Fibroblast of skin of left quadriceps (primary cell): ENCODE measurements around the gene GRB7.
"Not testable (repeated sequence)": the region's sequence is repeated elsewhere in the genome, so short reads cannot be mapped to it uniquely, and the experiment has no call there.

ENCODE experiments used
- DNase-seq, 2 experiments: peaks; one replicate each; pipeline ENCODE4 v3.0.0-alpha.2; 2013; ENCODE audit warnings: low read depth in 2 of 2

GRB7 gene

DNA sequence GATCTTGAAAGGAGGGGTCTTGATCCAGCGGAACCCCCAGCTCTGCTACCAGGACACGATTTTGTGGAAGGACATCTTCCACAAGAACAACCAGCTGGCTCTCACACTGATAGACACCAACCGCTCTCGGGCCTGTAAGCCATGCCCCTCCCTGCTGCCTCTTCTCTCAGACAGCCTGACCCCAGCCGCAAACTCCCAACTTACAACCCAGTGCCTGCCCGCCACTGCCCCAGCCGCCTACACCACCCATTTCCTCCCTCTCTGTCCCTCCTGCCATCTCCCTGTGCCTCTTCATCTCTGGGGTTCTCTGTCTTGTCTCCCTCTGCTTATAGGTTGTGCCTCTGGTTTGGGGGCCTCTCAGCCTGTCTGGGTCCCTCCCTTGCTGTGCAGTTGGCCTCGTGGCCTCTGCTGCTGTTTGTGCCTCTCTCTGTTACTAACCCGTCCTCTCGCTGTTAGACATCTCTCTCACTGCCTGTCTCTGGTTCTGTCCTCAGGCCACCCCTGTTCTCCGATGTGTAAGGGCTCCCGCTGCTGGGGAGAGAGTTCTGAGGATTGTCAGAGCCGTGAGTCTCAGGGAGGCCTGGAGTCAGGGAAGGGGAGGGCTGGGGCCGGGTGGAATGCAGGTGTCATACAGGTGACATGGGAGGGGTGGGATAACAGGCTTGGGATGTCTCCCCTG, 28.3 kb upstream of the GRB7 start:
- no peak for DNase-seq

DNA sequence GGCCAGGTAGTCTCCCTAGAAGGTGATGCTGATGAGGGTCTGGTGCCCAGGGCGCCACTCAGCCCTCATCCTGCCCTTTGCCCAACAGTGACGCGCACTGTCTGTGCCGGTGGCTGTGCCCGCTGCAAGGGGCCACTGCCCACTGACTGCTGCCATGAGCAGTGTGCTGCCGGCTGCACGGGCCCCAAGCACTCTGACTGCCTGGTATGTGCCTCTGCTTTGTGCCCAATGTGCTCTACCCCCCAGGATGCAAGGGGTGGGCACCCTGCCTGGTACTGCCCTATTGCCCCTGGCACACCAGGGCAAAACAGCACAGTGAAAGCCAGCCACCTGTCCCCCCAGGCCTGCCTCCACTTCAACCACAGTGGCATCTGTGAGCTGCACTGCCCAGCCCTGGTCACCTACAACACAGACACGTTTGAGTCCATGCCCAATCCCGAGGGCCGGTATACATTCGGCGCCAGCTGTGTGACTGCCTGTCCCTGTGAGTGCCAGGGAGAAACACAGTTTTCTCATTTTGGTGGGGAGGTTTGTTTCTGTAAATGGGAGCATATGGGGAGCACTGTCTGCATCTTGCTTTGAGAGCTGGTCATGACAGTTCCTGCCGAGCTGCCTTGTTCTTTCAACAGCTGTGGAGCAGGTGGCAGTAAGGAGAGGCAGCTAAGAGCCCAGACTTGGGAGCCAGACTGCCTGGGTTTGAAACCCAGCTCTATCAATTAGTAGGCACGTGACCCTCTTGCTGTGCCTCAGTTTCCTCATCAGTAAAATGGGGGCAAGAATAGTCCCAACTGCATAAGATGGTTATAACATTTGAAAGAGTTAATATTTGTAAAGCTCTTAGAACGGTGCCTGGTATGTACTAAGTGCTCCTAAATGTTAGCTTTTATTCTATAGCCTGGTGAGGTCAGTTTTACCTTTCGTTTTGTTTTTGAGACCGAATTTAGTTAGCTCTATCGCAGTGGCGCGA, 27.5 kb upstream of the GRB7 start:
- DNase-seq: no peak

DNA sequence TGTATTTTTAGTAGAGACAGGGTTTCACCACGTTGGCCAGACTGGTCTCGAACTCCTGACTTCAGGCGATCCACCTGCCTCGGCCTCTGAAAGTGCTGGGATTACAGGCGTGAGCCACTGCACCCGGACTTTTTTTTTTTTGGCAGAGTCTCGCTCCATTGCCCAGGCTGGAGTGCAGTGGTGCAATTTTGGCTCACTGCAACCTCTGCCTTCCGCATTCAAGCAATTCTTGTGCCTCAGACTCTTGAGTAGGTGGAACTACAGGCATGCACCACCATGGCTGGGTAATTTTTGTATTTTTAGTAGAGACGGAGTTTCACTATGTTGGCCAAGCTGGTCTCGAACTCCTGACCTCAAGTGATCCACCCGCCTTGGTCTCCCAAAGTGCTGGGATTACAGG, 26.7 kb upstream of the GRB7 start:
- DNase-seq: not testable (repeated sequence)

DNA sequence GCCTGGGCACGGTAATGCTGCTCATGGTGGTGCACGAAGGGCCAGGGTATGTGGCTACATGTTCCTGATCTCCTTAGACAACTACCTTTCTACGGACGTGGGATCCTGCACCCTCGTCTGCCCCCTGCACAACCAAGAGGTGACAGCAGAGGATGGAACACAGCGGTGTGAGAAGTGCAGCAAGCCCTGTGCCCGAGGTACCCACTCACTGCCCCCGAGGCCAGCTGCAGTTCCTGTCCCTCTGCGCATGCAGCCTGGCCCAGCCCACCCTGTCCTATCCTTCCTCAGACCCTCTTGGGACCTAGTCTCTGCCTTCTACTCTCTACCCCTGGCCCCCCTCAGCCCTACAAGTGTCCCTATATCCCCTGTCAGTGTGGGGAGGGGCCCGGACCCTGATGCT, 25.9 kb upstream of the GRB7 start:
- DNase-seq: no peak

DNA sequence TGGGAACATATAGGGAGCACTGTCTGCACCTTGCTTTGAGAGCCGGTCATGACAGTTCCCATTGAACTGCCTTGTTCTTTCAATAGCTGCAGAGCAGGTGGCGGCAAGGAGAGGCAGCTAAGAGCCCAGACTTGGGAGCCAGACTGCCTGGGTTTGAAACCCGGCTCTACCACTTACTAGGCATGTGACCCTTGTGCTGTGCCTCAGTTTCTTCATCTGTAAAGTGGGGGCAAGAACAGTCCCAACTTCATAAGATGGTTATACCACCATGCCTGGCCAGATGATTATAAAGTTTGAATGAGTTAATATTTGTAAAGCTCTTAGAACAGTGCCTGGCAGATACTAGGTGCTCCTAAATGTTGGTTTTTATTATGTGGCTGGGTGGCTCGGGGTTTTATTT, 23.5 kb upstream of the GRB7 start:
- no peak for DNase-seq

DNA sequence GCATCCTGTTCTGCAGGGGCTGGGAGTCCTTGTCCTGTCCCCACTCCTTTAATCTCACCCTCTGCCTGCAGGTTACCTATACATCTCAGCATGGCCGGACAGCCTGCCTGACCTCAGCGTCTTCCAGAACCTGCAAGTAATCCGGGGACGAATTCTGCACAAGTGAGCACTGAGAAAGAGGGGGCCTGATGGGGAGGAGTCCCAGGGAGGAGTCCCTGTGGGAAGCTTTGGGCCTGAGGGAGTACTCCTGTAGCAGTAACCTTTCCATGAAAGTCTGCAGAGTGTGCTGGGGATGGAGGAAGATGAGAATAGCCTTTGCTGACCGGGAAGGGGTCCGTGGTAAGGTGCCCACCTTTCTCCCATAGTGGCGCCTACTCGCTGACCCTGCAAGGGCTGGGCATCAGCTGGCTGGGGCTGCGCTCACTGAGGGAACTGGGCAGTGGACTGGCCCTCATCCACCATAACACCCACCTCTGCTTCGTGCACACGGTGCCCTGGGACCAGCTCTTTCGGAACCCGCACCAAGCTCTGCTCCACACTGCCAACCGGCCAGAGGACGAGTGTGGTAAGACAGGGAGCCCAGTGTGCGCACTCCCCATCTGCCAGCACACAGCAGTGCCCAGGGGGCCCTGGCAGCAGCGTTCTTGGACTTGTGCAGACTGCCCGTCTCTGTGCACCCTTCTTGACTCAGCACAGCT, 22.2 kb upstream of the GRB7 start:
- no peak for DNase-seq

DNA sequence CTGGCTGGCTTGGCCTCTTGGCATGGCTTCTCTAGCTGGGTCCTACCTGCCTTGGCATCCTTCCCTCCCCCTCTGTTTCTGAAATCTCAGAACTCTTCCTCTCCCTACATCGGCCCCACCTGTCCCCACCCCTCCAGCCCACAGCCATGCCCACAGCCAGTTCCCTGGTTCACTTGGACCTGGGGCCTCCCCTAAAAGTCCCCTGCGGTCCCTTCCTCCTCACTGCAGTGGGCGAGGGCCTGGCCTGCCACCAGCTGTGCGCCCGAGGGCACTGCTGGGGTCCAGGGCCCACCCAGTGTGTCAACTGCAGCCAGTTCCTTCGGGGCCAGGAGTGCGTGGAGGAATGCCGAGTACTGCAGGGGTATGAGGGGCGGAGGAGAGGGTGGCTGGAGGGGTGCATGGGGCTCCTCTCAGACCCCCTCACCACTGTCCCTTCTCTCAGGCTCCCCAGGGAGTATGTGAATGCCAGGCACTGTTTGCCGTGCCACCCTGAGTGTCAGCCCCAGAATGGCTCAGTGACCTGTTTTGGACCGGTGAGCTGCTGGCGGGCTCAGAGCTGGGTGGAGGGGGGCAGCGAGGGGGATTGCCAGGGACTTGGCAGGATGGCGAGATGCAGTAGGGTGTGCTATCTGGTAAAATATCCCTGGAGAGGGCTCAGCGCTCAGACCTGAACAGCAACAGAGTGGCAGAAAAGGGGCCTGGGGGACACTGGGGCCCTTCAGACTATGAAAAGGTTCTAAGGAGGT, 21.5 kb upstream of the GRB7 start:
- no peak for DNase-seq

DNA sequence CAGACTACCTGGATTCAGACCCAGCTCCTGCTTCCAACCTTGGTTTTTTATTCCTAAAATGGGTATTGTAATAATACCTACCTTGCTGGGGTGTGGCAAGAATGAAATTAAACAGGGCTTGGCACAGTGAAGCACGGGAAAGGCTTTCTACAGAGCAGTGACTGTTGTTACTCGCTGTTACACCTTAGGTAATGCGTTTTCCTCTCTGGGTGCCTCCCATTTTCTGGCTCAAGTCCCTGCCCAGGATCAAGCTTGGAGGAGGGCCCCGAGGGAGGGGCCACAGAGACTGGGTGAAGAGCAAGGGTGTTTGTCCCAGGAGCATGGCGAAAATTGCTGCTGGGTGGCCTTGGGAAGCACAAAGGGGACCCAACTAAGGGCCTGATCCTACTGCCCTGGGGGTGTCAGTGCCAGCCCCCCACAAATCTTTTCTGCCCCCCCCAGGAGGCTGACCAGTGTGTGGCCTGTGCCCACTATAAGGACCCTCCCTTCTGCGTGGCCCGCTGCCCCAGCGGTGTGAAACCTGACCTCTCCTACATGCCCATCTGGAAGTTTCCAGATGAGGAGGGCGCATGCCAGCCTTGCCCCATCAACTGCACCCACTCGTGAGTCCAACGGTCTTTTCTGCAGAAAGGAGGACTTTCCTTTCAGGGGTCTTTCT, 20.7 kb upstream of the GRB7 start:
- no peak for DNase-seq

DNA sequence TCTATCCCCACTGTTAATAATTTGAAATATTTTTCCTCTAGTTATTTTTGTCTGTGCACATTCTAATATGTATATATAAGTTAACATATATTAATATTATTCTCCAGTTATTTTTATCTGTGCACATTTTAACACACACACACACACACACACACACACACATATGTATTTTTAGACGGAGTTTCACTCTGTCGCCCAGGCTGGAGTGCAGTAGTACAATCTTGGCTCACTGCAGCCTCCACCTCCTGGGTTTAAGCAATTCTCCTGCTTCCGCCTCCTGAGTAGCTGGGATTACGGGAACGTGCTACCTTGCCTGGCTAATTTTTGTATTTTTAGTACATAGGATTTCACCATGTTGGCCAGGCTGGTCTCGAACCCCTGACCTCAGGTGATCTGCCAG, 20.1 kb upstream of the GRB7 start:
- no peak for DNase-seq

DNA sequence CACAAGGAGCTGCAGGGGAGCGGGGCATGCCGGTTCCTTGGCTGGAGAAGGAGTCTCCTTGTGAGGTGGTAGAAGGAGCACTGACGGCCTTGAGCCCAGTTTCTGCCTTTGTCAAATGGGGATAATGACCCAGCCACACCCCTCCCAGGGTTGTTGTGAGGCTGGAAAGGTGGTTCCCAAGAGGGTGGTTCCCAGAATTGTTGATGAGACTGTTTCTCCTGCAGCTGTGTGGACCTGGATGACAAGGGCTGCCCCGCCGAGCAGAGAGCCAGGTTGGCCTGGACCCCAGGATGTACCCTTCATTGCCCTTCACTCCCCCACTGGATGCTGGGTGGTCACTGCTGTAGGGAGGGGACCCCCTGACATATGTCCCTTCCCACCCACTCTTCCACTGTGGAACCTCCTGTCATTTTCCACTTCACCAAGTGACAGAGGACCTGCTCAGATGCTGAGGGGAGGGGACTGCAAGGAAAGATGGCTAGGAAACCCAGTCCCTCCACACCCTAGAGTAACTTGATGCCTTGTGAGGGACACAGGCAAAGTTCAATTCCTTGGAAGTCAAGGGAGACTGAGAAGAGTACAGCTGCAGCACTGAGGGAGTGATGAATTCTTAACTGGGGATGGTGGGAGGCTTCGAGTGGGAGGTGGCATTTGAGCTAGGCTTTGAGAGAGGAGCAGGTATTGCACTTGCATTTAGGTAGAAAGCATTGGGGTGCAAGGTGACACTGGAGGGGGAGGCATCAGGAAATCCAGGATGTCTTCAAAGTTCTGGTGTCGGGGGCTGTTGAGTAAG, 18.0 kb upstream of the GRB7 start:
- no peak for DNase-seq

DNA sequence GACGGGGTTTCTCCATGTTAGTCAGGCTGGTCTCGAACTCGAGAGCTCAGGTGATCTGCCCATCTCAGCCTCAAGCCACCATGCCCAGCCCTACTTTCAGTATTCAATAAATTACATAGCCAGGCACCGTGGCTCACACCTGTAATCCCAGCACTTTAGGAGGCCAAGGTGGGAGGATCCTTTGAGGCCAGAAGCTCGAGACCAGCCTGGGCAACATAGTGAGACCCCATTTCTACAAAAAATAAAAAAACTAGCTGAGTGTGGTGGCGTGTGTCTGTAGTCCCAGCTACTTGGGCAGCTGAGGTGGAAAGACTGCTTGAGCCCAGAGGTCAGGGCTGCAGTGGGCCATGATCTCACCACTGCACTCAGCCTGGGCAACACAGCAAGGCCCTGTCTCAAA, 15.6 kb upstream of the GRB7 start:
- no peak for DNase-seq

DNA sequence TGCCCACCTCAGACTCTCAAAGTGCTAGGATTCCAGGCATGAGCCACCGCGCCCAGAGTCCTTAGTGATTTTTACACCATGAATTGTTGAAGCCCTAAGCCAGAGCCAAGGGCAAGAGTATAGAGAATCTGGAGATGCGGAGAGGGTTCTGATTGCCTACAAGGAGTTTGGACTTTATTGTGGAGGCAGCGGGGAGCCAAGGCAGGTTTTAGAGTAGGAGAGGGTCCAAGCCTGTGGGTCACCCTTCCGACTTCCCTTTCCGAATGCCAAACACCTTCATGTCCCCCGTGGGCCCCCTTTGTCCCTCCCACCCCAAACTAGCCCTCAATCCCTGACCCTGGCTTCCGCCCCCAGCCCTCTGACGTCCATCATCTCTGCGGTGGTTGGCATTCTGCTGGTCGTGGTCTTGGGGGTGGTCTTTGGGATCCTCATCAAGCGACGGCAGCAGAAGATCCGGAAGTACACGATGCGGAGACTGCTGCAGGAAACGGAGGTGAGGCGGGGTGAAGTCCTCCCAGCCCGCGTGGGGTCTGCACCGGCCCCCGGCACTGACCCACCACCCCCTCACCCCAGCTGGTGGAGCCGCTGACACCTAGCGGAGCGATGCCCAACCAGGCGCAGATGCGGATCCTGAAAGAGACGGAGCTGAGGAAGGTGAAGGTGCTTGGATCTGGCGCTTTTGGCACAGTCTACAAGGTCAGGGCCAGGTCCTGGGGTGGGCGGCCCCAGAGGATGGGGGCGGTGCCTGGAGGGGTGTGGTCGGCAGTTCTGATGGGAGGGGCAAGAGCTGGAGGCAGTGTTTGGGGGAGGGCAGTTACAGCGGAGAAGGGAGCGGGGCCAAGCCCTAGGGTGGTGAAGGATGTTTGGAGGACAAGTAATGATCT, 14.5 kb upstream of the GRB7 start:
- DNase-seq: no peak

DNA sequence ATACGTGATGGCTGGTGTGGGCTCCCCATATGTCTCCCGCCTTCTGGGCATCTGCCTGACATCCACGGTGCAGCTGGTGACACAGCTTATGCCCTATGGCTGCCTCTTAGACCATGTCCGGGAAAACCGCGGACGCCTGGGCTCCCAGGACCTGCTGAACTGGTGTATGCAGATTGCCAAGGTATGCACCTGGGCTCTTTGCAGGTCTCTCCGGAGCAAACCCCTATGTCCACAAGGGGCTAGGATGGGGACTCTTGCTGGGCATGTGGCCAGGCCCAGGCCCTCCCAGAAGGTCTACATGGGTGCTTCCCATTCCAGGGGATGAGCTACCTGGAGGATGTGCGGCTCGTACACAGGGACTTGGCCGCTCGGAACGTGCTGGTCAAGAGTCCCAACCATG, 13.0 kb upstream of the GRB7 start:
- DNase-seq: no peak

DNA sequence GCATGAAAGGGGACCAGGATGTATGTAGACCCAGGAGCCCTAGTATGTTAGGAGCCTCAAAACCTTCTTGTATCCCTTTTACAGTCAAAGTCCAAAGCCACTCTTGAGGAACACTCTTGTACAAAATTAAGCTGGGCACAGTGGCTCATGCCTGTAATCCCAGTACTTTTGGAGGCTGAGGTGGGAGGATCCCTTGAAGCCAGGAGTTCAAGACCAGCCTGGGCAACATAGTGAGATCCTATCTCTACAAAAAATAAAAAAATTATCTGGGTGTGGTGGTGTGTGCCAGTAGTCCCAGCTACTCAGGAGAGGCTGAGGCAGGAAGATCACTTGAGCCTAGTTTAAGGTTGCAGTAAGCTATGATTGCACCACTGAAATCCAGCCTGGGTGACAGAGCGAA, 11.8 kb upstream of the GRB7 start:
- DNase-seq: not testable (repeated sequence)

DNA sequence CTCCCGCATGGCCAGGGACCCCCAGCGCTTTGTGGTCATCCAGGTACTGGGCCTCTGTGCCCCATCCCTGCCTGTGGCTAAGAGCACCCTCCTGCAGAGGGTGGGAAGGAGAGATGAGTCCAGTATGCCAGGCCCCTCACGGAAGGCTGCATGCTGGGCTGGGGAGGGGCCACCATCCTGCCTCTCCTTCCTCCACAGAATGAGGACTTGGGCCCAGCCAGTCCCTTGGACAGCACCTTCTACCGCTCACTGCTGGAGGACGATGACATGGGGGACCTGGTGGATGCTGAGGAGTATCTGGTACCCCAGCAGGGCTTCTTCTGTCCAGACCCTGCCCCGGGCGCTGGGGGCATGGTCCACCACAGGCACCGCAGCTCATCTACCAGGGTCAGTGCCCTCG, 11.1 kb upstream of the GRB7 start:
- no peak for DNase-seq

DNA sequence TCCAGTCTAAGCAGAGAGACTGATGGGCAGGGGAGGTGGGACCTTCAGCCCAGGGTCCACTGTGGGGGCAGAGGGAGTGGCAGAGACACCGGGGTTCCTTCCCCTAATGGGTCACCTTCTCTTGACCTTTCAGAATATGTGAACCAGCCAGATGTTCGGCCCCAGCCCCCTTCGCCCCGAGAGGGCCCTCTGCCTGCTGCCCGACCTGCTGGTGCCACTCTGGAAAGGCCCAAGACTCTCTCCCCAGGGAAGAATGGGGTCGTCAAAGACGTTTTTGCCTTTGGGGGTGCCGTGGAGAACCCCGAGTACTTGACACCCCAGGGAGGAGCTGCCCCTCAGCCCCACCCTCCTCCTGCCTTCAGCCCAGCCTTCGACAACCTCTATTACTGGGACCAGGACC, 10.2 kb upstream of the GRB7 start:
- no peak for DNase-seq

DNA sequence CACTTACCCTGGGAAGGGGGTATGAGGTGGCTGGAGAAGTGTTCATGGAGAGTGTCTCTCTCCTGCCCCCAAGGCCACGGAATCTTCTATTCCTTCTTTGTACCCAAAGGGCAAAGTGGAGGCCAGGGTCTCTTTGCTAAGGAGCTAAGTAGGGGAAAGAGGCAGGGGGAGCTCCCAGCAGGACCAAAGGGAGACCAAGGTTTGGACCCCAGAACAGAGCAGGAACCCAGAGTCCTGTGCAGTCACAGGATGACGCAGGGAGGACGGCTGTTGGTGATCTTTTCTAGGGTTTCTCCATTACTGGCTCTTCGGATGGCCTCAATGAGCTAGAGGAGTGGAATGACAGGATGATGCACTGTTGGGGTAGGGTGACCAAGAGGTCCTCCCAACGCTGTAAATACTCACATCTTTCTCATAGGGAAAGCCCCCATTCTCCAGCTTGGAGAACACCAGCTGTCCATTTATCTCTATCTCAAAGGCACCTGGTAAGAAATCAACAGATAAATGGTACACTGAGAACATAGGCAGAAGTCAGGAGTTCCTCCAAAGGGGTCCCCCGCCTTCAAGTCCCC, 8.4 kb upstream of the GRB7 start:
- no peak for DNase-seq

DNA sequence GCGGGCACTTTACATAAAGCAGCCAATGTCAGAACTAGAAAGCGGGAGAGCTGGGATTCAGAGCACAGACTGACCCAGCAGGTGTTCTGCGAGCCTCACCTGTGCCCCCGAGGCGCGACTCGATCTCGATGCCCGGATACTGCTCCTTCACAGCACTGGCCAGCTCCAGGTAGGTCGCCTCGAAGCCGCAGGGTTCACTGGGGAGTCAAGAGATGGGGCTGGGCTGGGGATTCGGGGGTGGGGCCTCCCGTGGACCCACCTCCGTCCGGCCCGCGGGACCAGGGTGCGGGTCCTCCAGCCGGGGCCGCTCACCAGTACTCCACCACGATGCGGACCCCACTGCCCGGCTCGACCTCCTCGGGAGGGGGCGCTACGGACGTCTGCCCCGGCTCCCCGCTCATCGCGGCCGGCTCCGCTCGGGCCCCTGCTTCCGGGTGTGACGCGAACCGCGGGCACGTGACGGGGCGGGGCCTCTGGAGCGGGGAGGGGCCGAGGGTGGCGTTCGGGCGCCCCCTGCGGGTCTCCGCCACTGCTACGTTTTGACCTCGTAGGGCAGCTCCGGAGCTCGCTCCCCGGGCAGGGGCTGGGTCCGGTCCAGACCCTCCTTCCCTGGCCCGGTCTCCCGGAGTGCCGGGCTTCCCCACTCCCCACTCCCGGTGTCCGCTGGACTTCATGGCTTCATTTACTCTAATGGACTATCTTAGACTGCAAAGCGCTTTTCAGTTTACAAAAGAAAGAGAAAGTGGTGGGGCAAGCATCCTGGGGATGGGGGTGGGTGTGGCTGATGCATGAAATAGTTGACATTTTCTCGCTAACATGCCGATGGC, 7.4 kb upstream of the GRB7 start, which contains the start of gene MIEN1:
Gene MIEN1, minus strand, starts transcription at position 438 of the 827 bp plus-strand sequence. Its CDS starts 37 bp downstream, at position 401.
- DNase-seq: peak; percentile 46 to 58
